Limb (tissue), 2 donors: ENCODE data around the gene ADAMTS12.

ENCODE experiments used
- DNase-seq, 2 donors: peaks; one replicate each; pipeline ENCODE4 v3.0.0-alpha.2; 2016; ENCODE audit errors: extremely low spot score in 2 of 2

ADAMTS12 gene

GRCh38 chr5:33850100-33850594 is 41.6 kb downstream of the ADAMTS12 start:
- DNase-seq = no peak

- DNase-seq = no peak
Observed at GRCh38 chr5:33848554-33848953, 43.2 kb downstream of the ADAMTS12 start.

- DNase-seq = no peak
Observed at GRCh38 chr5:33846851-33847250, 44.9 kb downstream of the ADAMTS12 start.

GRCh38 chr5:33843579-33843978 is 48.2 kb downstream of the ADAMTS12 start:
- no peak for DNase-seq

- DNase-seq = no peak
Observed at GRCh38 chr5:33842456-33842855, 49.3 kb downstream of the ADAMTS12 start.

GRCh38 chr5:33841891-33842290 is 49.9 kb downstream of the ADAMTS12 start:
- DNase-seq = no peak

GRCh38 chr5:33840927-33841547 is 50.8 kb downstream of the ADAMTS12 start:
- no peak for DNase-seq

GRCh38 chr5:33837301-33837700 is 54.5 kb downstream of the ADAMTS12 start:
- no peak for DNase-seq

- DNase-seq = no peak
Observed at GRCh38 chr5:33834334-33834733, 57.5 kb downstream of the ADAMTS12 start.

- DNase-seq = no peak
Observed at GRCh38 chr5:33833237-33833575, 58.6 kb downstream of the ADAMTS12 start.

GRCh38 chr5:33832404-33833236 is 59.2 kb downstream of the ADAMTS12 start:
- DNase-seq = peak in 1 of 2 donors; percentile 4

- no peak for DNase-seq
Observed at GRCh38 chr5:33831041-33831440, 60.7 kb downstream of the ADAMTS12 start.

GRCh38 chr5:33829430-33829829 is 62.4 kb downstream of the ADAMTS12 start:
- DNase-seq = no peak

GRCh38 chr5:33828626-33829308 is 63.0 kb downstream of the ADAMTS12 start:
- DNase-seq = no peak

GRCh38 chr5:33827885-33828284 is 63.9 kb downstream of the ADAMTS12 start:
- no peak for DNase-seq

GRCh38 chr5:33827018-33827707 is 64.6 kb downstream of the ADAMTS12 start:
- DNase-seq = no peak

- no peak for DNase-seq
Observed at GRCh38 chr5:33824516-33825195, 67.1 kb downstream of the ADAMTS12 start.

GRCh38 chr5:33817301-33817700 is 74.5 kb downstream of the ADAMTS12 start:
- DNase-seq = no peak

GRCh38 chr5:33816791-33817190 is 75.0 kb downstream of the ADAMTS12 start:
- no peak for DNase-seq

- DNase-seq = no peak
Observed at GRCh38 chr5:33812746-33813145, 79.0 kb downstream of the ADAMTS12 start.

- DNase-seq = no peak
Observed at GRCh38 chr5:33810491-33811120, 81.2 kb downstream of the ADAMTS12 start.
